Measurements from ENCODE around the gene PRPF40B. TPM values are rescaled to one million over a fixed set of nuclear protein-coding genes. Genes with fewer than 3 reads are reported as not detected.

Gene PRPF40B
- total RNA-seq, 1 experiment from 2014 or later: 33.3 TPM

DNA sequence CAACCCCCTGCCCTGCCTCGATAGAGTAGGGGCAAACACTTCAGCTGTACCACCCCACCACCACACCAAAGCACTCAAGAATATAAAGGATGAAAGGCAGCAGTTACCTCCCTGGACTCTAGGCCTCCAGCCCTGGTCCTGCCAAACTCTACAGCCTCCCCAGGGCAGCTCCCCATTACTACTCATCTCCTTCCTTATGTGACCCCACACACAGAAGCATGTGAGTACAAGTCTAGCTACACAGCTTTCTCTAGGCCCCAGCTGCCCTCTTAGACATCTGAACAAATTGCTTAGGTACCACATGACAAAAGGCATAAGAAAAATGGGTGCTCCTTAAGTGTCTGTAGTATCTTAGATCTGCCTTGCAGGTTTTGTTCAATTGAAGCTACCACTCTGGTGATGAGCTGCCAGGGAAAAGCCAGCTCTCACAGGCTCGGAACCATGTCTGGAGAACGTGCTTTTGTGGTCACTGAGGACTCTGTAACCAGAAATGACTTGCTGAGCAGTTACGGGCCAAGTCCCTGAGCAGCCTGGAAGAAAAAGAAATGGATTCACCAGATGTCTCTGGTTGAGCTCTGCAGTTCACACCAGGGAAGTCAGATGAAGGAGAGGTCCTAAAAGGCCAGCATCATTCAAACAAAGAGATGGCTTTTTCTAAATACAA is 51.1 kb downstream of the PRPF40B start:
- BruUV-seq (replicated peaks): no TSS peak
- no peak overlapping the region for H3K4me3 Mint-ChIP-seq (ENCODE audit: unreplicated experiment)
- H3K27me3 Mint-ChIP-seq (ENCODE audit: insufficient read depth, unreplicated experiment): no peaks in the 10 kb centered on the region
- intact Hi-C loops (cut with micrococcal nuclease; ENCODE audit: unreplicated experiment): no loop called here
- Histone ChIP-seq H3K4me1 (no peaks in the 10 kb centered on the region), H3K4me3 (ENCODE audit: low read depth, low read length) (no peak overlapping the region), H3K36me3 (ENCODE audit: control insufficient read depth, insufficient read depth, low read length) (no peaks in the 10 kb centered on the region), H3K27me3 (replicated peaks; ENCODE audit: control insufficient read depth, insufficient read depth, low read length) (no peaks in the 10 kb centered on the region), H3K9me3 (no peaks in the 10 kb centered on the region)
- no peaks in the 10 kb centered on the region for H3K4me1 Mint-ChIP-seq (ENCODE audit: low read depth, unreplicated experiment)
- H3K36me3 Mint-ChIP-seq (ENCODE audit: insufficient read depth, unreplicated experiment): no peaks in the 10 kb centered on the region
- no peaks in the 10 kb centered on the region for H3K9me3 Mint-ChIP-seq (ENCODE audit: unreplicated experiment)
- no peak for DNase-seq
- TF ChIP-seq, protein P1, sequence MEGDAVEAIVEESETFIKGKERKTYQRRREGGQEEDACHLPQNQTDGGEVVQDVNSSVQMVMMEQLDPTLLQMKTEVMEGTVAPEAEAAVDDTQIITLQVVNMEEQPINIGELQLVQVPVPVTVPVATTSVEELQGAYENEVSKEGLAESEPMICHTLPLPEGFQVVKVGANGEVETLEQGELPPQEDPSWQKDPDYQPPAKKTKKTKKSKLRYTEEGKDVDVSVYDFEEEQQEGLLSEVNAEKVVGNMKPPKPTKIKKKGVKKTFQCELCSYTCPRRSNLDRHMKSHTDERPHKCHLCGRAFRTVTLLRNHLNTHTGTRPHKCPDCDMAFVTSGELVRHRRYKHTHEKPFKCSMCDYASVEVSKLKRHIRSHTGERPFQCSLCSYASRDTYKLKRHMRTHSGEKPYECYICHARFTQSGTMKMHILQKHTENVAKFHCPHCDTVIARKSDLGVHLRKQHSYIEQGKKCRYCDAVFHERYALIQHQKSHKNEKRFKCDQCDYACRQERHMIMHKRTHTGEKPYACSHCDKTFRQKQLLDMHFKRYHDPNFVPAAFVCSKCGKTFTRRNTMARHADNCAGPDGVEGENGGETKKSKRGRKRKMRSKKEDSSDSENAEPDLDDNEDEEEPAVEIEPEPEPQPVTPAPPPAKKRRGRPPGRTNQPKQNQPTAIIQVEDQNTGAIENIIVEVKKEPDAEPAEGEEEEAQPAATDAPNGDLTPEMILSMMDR (IDR thresholded peaks at IDR 0.05; ENCODE audit: insufficient read depth in 1 of 2, low read depth in 1 of 2, low read length in 1 of 2, severe bottlenecking in 1 of 2, unreplicated experiment in 1 of 2): no peak
- ChIA-PET POLR2A (interaction anchor here (1.0 kb wide), 1 partner anchor 67 kb away, joined by 3 read pairs; no protein-coding TSS in a partner anchor), CTCF (interaction anchor here (1.9 kb wide), 1 partner anchor 67 kb away, joined by 6 read pairs; the partner anchor contains the start of gene TMBIM6)
- H3K27ac Mint-ChIP-seq (ENCODE audit: unreplicated experiment): no peak overlapping the region

DNA sequence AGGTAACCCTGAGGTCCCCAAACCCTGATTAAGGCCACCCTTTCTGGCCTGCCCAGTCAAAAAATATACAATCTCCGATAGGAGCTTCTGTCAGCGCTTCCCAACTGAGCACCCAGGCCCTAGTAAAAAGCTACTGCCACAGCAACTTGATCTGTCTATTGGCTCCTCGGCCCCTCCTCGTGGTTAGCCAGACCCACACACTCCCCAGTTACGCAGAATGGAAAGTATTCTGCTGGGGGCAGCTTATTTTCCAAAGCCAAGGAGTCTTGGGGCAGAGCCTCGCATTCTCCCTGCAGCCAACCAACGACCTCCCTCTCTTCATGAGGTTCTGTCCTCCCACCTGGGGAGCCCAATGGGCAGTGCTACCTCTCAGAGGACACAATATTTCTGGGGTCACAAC is 51.8 kb downstream of the PRPF40B start:
- no peaks in the 10 kb centered on the region for H3K4me1 Mint-ChIP-seq (ENCODE audit: low read depth, unreplicated experiment)
- H3K36me3 Mint-ChIP-seq (ENCODE audit: insufficient read depth, unreplicated experiment): no peaks in the 10 kb centered on the region
- BruUV-seq (replicated peaks): no TSS peak
- no peaks in the 10 kb centered on the region for H3K36me3 ChIP-seq (ENCODE audit: control insufficient read depth, insufficient read depth, low read length)
- TF ChIP-seq, protein P1 (IDR thresholded peaks at IDR 0.05; ENCODE audit: insufficient read depth in 1 of 2, low read depth in 1 of 2, low read length in 1 of 2, severe bottlenecking in 1 of 2, unreplicated experiment in 1 of 2): no peak
- no peaks in the 10 kb centered on the region for H3K27me3 ChIP-seq (replicated peaks; ENCODE audit: control insufficient read depth, insufficient read depth, low read length)
- no peaks in the 10 kb centered on the region for H3K9me3 Mint-ChIP-seq (ENCODE audit: unreplicated experiment)
- H3K4me1 ChIP-seq: no peaks in the 10 kb centered on the region
- ChIA-PET CTCF (interaction anchor here (1.9 kb wide), 1 partner anchor 66 kb away, joined by 6 read pairs; the partner anchor contains the start of gene TMBIM6), POLR2A (interaction anchor here (1.0 kb wide), 1 partner anchor 66 kb away, joined by 3 read pairs; no protein-coding TSS in a partner anchor)
- intact Hi-C loops (cut with micrococcal nuclease; ENCODE audit: unreplicated experiment): no loop called here
- DNase-seq: no peak
- H3K27ac Mint-ChIP-seq (ENCODE audit: unreplicated experiment): no peak overlapping the region
- no peak overlapping the region for H3K4me3 Mint-ChIP-seq (ENCODE audit: unreplicated experiment)
- H3K27me3 Mint-ChIP-seq (ENCODE audit: insufficient read depth, unreplicated experiment): no peaks in the 10 kb centered on the region
- H3K4me3 ChIP-seq (ENCODE audit: low read depth, low read length): no peak overlapping the region
- H3K9me3 ChIP-seq: no peaks in the 10 kb centered on the region

DNA sequence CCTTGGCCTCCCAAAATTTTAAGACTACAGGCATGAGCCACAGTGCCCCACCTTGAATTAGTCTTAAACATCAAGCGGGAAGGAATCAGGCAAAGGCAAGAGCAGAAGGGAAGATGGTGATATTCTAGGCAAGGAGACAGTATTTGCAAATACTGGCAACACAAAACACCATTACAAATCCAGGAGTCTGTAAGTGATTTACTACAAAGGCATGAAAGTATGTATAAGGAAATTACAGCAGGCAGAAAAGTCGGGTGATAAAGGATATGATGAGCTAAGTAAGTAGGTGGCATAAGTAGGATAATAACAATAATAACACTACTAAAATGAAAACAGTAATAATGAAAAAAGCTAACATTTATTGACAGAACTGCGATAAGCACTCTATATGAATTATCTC is 55.4 kb downstream of the PRPF40B start:
- H3K4me1 ChIP-seq: peaks cover 16% of the 10 kb centered on the region
- no peaks in the 10 kb centered on the region for H3K9me3 ChIP-seq
- no peak overlapping the region for H3K4me3 Mint-ChIP-seq (ENCODE audit: unreplicated experiment)
- H3K36me3 Mint-ChIP-seq (ENCODE audit: insufficient read depth, unreplicated experiment): no peaks in the 10 kb centered on the region
- BruUV-seq (replicated peaks): no TSS peak
- H3K9me3 Mint-ChIP-seq (ENCODE audit: unreplicated experiment): no peaks in the 10 kb centered on the region
- no peak overlapping the region for H3K4me3 ChIP-seq (ENCODE audit: low read depth, low read length)
- H3K36me3 ChIP-seq (ENCODE audit: control insufficient read depth, insufficient read depth, low read length): no peaks in the 10 kb centered on the region
- ChIA-PET CTCF (interaction anchor here (0.6 kb wide), 1 partner anchor 122 kb away, joined by 3 read pairs; no protein-coding TSS in a partner anchor), POLR2A (no interaction called here)
- TF ChIP-seq, protein P1 (IDR thresholded peaks at IDR 0.05; ENCODE audit: insufficient read depth in 1 of 2, low read depth in 1 of 2, low read length in 1 of 2, severe bottlenecking in 1 of 2, unreplicated experiment in 1 of 2): no peak
- no peaks in the 10 kb centered on the region for H3K27me3 Mint-ChIP-seq (ENCODE audit: insufficient read depth, unreplicated experiment)
- intact Hi-C loops (cut with micrococcal nuclease; ENCODE audit: unreplicated experiment): no loop called here
- no peak overlapping the region for H3K27ac Mint-ChIP-seq (ENCODE audit: unreplicated experiment)
- peaks cover 12% of the 10 kb centered on the region for H3K4me1 Mint-ChIP-seq (ENCODE audit: low read depth, unreplicated experiment)
- no peak for DNase-seq
- no peaks in the 10 kb centered on the region for H3K27me3 ChIP-seq (replicated peaks; ENCODE audit: control insufficient read depth, insufficient read depth, low read length)
